ENCODE results near the gene FGF7. TPM values are rescaled to one million over a fixed set of nuclear protein-coding genes. Genes with fewer than 3 reads are reported as not detected.
"Not testable (repeated sequence)": the region's sequence is repeated elsewhere in the genome, so short reads cannot be mapped to it uniquely, and the experiment has no call there.

The FGF7 gene
- total RNA-seq, 1 experiment from 2014 or later: 0.15 TPM

DNA sequence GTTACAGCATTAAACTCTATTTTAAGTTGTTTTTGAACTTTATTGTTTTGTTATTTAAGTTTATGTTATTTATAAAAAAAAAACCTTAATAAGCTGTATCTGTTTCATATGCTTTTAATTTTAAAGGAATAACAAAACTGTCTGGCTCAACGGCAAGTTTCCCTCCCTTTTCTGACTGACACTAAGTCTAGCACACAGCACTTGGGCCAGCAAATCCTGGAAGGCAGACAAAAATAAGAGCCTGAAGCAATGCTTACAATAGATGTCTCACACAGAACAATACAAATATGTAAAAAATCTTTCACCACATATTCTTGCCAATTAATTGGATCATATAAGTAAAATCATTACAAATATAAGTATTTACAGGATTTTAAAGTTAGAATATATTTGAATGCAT lies 62.4 kb downstream of the FGF7 start:
- not testable (repeated sequence) for H3K36me3 Mint-ChIP-seq; H3K27me3 Mint-ChIP-seq (ENCODE audit: low read depth)

DNA sequence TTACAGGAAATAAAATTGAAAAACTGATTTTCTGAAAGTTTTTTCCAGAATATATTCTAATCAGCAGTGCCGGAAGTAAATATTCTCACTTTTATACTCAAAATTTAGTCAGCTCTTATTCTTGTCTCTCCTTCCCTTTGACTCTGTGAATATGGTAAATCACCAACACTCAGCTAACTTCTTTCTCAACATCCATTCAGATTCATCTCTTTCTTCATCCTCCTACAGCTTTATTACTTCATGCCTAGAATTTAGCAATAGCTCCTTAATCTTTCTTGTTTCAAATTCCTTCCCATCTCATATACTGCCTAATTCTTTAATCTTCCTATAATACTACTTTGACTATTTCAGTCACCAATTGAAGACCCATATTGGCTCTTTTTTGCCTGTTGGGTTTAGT lies 67.9 kb downstream of the FGF7 start:
- DNase-seq (ENCODE audit: low spot score) (no peak), ATAC-seq (no peak)
- no peaks in the 10 kb centered on the region for H3K9me3 Mint-ChIP-seq
- TF ChIP-seq TEAD4 (CRISPR knock-in tag; IDR thresholded peaks at IDR 0.05): no peak
- TF ChIP-seq FOXK1 (CRISPR knock-in tag; IDR thresholded peaks at IDR 0.05): no peak
- no peak for TF ChIP-seq IRF2 (CRISPR knock-in tag; IDR thresholded peaks at IDR 0.05; ENCODE audit: borderline replicate concordance, low read depth)
- TF ChIP-seq, protein P1, sequence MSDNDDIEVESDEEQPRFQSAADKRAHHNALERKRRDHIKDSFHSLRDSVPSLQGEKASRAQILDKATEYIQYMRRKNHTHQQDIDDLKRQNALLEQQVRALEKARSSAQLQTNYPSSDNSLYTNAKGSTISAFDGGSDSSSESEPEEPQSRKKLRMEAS (CRISPR knock-in tag; IDR thresholded peaks at IDR 0.05): no peak
- TF ChIP-seq TP53 (CRISPR knock-in tag; IDR thresholded peaks at IDR 0.05): no peak
- TF ChIP-seq FOXJ3 (CRISPR knock-in tag; IDR thresholded peaks at IDR 0.05; ENCODE audit: borderline replicate concordance): no peak
- ChIA-PET CTCF (interaction anchor here (1.0 to 1.9 kb wide), 2 partner anchors 20 to 255 kb away, joined by 3 to 6 read pairs; no protein-coding TSS in a partner anchor), POLR2A (no interaction called here)
- H3K27me3 Mint-ChIP-seq (ENCODE audit: low read depth): no peaks in the 10 kb centered on the region
- no peak overlapping the region for H3K4me3 Mint-ChIP-seq
- no peaks in the 10 kb centered on the region for H3K36me3 Mint-ChIP-seq
- 0 out of 2 replicates have a peak, but pooled peaks cover 3% of the 10 kb centered on the region for H3K4me1 Mint-ChIP-seq
- no peak overlapping the region for H3K27ac Mint-ChIP-seq

More for the DNA sequence above, 62.4 kb downstream of the FGF7 start:
- H3K4me1 Mint-ChIP-seq; POLR2A ChIA-PET; ATAC-seq; H3K4me3 Mint-ChIP-seq; H3K27ac Mint-ChIP-seq; H3K9me3 Mint-ChIP-seq; DNase-seq (ENCODE audit: low spot score); CTCF ChIA-PET: not testable (repeated sequence)

DNA sequence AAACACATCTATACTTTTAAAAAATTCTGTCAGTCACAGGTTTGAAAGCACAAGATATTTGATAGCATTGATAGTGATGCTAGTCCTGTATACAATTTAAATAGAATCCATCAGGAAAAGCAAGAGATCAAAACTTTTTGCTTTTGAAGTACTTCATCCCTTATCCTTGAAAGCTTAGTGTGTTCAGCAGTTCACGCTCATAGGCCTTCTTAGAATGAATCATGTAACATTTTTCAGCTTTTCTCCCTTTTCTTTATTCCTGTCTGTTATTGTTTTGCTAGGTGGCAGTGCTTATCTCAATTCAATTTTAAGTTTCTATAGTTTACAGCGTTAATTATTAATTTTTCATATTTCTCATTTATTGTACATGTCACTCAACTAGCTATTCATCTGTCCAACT lies 69.1 kb downstream of the FGF7 start:
- ATAC-seq (no peak), DNase-seq (ENCODE audit: low spot score) (no peak)
- H3K27ac Mint-ChIP-seq: no peak overlapping the region
- ChIA-PET CTCF (interaction anchor here (1.9 kb wide), 1 partner anchor 21 kb away, joined by 6 read pairs; no protein-coding TSS in a partner anchor), POLR2A (no interaction called here)
- no peaks in the 10 kb centered on the region for H3K27me3 Mint-ChIP-seq (ENCODE audit: low read depth)
- H3K4me1 Mint-ChIP-seq: 0 out of 2 replicates have a peak, but pooled peaks cover 3% of the 10 kb centered on the region
- no peaks in the 10 kb centered on the region for H3K9me3 Mint-ChIP-seq
- TF ChIP-seq KAT7 (CRISPR knock-in tag; IDR thresholded peaks at IDR 0.05; ENCODE audit: borderline replicate concordance): no peak
- TF ChIP-seq RORB (CRISPR knock-in tag; IDR thresholded peaks at IDR 0.05): no peak
- TF ChIP-seq JAZF1 (CRISPR knock-in tag; IDR thresholded peaks at IDR 0.05): no peak
- TF ChIP-seq ZNF423 (CRISPR knock-in tag; IDR thresholded peaks at IDR 0.05): no peak
- TF ChIP-seq, protein P2, sequence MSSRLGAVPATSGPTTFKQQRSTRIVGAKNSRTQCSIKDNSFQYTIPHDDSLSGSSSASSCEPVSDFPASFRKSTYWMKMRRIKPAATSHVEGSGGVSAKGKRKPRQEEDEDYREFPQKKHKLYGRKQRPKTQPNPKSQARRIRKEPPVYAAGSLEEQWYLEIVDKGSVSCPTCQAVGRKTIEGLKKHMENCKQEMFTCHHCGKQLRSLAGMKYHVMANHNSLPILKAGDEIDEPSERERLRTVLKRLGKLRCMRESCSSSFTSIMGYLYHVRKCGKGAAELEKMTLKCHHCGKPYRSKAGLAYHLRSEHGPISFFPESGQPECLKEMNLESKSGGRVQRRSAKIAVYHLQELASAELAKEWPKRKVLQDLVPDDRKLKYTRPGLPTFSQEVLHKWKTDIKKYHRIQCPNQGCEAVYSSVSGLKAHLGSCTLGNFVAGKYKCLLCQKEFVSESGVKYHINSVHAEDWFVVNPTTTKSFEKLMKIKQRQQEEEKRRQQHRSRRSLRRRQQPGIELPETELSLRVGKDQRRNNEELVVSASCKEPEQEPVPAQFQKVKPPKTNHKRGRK (CRISPR knock-in tag; IDR thresholded peaks at IDR 0.05; ENCODE audit: borderline replicate concordance): no peak
- TF ChIP-seq, protein P3, sequence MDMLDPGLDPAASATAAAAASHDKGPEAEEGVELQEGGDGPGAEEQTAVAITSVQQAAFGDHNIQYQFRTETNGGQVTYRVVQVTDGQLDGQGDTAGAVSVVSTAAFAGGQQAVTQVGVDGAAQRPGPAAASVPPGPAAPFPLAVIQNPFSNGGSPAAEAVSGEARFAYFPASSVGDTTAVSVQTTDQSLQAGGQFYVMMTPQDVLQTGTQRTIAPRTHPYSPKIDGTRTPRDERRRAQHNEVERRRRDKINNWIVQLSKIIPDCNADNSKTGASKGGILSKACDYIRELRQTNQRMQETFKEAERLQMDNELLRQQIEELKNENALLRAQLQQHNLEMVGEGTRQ (CRISPR knock-in tag; IDR thresholded peaks at IDR 0.05): no peak
- TF ChIP-seq, protein P4, sequence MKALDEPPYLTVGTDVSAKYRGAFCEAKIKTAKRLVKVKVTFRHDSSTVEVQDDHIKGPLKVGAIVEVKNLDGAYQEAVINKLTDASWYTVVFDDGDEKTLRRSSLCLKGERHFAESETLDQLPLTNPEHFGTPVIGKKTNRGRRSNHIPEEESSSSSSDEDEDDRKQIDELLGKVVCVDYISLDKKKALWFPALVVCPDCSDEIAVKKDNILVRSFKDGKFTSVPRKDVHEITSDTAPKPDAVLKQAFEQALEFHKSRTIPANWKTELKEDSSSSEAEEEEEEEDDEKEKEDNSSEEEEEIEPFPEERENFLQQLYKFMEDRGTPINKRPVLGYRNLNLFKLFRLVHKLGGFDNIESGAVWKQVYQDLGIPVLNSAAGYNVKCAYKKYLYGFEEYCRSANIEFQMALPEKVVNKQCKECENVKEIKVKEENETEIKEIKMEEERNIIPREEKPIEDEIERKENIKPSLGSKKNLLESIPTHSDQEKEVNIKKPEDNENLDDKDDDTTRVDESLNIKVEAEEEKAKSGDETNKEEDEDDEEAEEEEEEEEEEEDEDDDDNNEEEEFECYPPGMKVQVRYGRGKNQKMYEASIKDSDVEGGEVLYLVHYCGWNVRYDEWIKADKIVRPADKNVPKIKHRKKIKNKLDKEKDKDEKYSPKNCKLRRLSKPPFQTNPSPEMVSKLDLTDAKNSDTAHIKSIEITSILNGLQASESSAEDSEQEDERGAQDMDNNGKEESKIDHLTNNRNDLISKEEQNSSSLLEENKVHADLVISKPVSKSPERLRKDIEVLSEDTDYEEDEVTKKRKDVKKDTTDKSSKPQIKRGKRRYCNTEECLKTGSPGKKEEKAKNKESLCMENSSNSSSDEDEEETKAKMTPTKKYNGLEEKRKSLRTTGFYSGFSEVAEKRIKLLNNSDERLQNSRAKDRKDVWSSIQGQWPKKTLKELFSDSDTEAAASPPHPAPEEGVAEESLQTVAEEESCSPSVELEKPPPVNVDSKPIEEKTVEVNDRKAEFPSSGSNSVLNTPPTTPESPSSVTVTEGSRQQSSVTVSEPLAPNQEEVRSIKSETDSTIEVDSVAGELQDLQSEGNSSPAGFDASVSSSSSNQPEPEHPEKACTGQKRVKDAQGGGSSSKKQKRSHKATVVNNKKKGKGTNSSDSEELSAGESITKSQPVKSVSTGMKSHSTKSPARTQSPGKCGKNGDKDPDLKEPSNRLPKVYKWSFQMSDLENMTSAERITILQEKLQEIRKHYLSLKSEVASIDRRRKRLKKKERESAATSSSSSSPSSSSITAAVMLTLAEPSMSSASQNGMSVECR (CRISPR knock-in tag; IDR thresholded peaks at IDR 0.05; ENCODE audit: borderline replicate concordance): no peak
- TF ChIP-seq, protein P5, sequence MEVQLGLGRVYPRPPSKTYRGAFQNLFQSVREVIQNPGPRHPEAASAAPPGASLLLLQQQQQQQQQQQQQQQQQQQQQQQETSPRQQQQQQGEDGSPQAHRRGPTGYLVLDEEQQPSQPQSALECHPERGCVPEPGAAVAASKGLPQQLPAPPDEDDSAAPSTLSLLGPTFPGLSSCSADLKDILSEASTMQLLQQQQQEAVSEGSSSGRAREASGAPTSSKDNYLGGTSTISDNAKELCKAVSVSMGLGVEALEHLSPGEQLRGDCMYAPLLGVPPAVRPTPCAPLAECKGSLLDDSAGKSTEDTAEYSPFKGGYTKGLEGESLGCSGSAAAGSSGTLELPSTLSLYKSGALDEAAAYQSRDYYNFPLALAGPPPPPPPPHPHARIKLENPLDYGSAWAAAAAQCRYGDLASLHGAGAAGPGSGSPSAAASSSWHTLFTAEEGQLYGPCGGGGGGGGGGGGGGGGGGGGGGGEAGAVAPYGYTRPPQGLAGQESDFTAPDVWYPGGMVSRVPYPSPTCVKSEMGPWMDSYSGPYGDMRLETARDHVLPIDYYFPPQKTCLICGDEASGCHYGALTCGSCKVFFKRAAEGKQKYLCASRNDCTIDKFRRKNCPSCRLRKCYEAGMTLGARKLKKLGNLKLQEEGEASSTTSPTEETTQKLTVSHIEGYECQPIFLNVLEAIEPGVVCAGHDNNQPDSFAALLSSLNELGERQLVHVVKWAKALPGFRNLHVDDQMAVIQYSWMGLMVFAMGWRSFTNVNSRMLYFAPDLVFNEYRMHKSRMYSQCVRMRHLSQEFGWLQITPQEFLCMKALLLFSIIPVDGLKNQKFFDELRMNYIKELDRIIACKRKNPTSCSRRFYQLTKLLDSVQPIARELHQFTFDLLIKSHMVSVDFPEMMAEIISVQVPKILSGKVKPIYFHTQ (CRISPR knock-in tag; IDR thresholded peaks at IDR 0.05): no peak
- TF ChIP-seq TCF7 (CRISPR knock-in tag; IDR thresholded peaks at IDR 0.05; ENCODE audit: low read depth): no peak
- TF ChIP-seq GABPB1 (CRISPR knock-in tag; IDR thresholded peaks at IDR 0.05): no peak
- no peak for TF ChIP-seq ZNF121 (CRISPR knock-in tag; IDR thresholded peaks at IDR 0.05)
- no peak for TF ChIP-seq RELA (CRISPR knock-in tag; IDR thresholded peaks at IDR 0.05; ENCODE audit: borderline replicate concordance)
- TF ChIP-seq, protein P6, sequence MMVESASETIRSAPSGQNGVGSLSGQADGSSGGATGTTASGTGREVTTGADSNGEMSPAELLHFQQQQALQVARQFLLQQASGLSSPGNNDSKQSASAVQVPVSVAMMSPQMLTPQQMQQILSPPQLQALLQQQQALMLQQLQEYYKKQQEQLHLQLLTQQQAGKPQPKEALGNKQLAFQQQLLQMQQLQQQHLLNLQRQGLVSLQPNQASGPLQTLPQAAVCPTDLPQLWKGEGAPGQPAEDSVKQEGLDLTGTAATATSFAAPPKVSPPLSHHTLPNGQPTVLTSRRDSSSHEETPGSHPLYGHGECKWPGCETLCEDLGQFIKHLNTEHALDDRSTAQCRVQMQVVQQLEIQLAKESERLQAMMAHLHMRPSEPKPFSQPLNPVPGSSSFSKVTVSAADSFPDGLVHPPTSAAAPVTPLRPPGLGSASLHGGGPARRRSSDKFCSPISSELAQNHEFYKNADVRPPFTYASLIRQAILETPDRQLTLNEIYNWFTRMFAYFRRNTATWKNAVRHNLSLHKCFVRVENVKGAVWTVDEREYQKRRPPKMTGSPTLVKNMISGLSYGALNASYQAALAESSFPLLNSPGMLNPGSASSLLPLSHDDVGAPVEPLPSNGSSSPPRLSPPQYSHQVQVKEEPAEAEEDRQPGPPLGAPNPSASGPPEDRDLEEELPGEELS (CRISPR knock-in tag; IDR thresholded peaks at IDR 0.05): no peak
- no peaks in the 10 kb centered on the region for H3K36me3 Mint-ChIP-seq
- H3K4me3 Mint-ChIP-seq: no peak overlapping the region

Measured in WTC11 (cell line).